M059J (cell line): ENCODE measurements around the gene OSBPL1A. TPM values are rescaled to one million over a fixed set of nuclear protein-coding genes. Genes with fewer than 3 reads are reported as not detected.
A peak's percentile ranks its signal among the peaks of the same experiment; 100 is the strongest.

Experiments used
- DNase-seq: peaks from one replicate; pipeline ENCODE4 v3.0.0-alpha.2; 2012; ENCODE audit warnings: low read depth
- total RNA-seq: library from RNA; depleted of rRNA; stranded (reverse); fragments of >200 nt; shearing (Covaris generic); gene quantifications from 2 replicates; pipeline ENCODE4 v1.2.3, GENCODE V29; 2014; rRNA removed

Gene OSBPL1A
- 19.1 and 26.4 TPM in 2 replicates for total RNA-seq

DNA sequence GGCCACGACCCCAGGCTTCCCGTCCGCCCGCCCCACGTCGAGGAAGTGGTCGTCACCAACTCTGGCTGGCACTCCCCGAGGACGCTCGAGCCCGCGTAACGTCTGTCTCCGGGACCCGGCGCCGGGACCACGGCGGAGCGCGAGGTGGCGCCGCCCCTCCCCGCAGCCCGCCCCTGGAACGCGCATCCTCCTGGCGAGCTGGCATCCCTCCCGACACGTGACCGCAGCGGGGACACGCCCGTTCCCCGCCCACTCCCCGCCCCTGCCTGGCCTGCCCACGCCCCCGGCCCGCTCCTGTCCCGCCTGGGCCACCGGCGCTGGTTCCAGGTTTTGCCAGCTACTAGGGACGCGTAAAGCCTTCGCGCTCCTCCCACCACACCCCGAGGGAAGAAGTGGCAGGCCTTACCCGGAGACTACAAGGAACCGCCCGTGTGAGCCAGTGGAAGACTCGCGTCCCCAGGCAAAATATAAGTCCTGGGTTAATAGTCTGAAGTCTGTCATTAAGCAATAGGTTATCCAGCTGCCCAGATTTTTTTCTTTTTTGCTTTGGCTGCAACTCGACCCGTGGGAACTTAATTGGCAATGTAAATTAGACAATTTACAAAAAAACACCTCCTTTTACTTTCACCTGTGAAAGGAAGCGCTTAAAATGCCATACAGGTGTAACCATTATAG is at the start of gene OSBPL1A:
OSBPL1A (minus strand) TSS at position 131 of the 675 bp plus-strand sequence. CDS start 20,291 bp downstream, outside the sequence.
- DNase-seq = peak; percentile 96

GRCh38 chr18:24446953-24447538 is 49.4 kb upstream of the OSBPL1A start:
- peak; percentile 2 for DNase-seq

DNA sequence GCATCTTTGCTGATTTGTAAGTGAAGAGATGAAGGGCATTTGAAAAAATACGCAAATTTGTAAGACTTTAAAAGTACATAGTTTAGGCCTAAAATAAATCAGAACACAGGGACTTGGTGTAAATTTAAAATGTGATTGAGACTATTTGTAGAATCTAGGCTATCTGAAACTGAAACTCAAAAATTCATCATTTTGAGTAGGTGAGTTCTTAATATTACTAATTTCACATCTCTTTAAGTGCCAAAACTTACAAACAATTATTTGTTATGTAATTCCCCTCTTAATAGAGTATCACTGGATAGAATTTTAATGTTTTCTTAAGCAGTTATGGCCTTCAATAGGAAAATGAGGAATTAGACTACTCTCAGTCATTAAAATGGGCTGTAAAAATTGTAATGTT is 48.8 kb upstream of the OSBPL1A start:
- no peak for DNase-seq

DNA sequence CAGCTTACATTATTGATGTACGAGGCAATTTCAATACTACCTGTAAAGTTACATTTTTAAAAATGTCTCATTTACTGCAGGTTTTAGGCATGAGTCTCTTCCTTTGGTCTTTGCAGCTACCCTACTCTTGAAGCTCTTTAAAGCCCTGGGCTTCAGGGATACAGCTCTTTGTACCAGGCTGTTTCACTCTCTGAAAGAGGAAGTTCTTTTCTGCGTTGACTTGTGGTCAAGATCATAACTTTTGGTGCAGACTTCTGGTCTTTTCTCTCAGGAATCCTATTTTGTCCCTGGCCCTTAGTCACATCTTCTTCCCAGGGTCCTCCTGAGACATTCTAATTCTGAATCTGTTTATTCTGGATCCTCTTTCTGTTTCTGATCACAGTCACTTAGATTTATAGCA is 46.2 kb upstream of the OSBPL1A start:
- no peak for DNase-seq

DNA sequence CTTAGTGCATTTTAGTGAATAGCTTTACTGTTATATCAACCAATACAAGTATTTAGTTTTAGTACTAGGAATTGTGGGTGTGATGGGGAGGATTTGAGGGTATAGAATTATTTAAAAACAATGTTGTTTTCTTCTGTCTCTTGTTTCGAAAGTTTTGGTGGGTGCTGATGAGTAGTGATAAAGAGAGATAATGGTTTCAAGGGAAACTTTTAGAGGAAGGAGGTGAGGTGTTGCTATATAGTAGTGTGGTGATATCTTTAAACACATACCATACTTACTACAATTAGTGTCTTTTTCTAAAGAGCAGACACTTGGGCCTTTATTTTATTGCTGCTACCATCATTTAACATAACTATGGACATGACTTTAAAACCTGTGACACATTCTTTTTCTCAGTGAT is 39.3 kb upstream of the OSBPL1A start:
- no peak for DNase-seq

DNA sequence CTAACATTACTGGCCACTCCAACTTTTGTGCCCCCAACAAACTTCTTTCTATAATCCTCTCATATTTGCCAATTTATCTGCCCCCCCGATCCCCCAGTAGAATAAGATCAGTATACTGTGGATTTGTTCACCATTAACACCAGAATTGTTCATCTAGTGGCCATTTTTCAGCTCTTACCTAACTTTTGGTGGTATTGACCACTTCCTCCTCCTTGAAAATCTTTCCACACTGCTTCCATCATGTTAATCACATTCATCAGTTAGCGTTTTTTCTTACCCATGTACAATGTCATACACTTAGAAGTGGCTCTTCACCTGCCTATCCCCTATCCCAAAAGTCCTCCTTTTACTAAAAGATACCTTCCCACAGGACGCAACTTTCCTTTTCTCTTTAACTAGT is 35.0 kb upstream of the OSBPL1A start:
- DNase-seq = no peak

DNA sequence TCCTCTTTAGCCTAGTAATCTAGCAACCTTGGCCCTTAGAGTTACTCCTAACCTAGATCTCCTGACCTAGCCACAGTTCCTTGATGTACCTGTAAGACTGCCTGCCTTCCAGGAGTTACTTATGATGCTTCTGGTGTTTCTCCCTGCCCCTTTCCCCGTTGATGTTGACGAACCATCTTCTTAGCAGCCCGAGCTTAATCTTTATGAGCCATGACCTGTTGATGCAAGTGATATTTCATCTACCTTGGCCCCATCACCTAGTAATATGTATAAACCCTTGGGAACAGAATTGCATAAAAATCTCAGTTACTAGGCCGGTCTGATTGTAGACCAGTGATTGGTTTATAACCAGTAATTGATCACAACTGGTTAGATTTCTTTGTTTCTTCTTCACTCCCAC is 31.6 kb upstream of the OSBPL1A start:
- DNase-seq = no peak

GRCh38 chr18:24428709-24429108 is 31.1 kb upstream of the OSBPL1A start:
- no peak for DNase-seq

- DNase-seq = peak; percentile 32
These were observed 29.9 kb upstream of the OSBPL1A start for GRCh38 chr18:24427484-24427883.

DNA sequence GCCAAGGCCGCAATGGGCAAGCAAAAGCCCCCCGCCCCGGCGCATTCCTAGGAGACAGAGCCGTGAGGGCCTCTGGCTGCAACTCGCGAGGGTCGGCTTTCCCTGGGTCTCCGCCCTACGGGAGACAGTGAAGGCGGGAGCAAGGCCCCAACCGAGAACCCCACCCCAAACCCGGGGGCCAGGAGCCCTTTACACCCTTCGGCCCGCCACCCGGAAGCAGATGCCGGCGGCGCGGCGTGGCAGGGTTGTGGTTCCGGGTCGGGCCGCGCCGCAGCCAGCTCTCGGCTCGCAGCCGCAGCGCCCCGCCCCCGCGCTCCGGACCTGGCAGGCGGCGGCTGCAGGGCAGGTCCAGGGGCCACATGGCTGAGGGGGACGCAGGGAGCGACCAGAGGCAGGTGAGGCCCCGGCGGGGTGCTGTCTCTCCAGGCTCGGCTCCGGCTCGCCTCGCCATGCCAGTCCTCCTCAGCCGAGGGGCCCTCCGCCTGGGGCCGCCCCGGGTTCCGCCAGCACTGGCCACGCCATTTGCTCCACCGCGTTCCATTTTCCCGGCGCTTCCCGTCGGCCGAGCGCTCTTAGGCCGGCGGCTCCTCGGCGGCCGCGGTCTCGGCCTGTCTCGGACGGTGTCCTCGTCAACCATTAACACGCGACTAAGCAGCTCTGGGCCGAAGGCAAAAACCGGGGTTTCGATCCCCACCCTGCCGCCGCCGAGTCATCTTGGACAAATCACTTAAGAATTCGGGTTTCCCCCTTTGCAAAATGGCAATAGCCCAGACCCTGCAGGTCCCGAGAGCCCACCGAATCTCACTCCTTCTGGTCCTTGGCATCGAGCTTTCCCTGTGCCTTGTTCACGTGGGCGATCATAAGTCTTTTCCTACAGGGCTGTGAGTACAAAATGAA is 29.0 kb upstream of the OSBPL1A start, which contains the start of gene IMPACT:
IMPACT (plus strand) TSS at position 273 of the 897 bp plus-strand sequence; CDS start at position 360, 87 bp downstream.
- peak; percentile 82 for DNase-seq

DNA sequence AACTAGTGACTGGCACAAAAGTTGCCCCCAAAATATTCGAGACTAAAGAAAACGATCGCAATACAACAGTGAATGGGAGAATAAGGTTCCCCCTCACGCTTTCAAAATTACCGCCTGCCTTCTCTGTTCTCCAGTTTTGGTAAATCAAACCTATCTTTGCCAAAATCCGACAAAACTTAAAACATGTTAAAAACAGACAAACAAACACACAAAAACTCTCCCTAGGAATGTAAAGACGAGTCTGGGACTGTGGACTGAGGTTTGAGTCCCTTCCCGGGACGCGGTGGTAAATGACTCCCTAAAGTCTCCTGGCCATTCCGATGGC is 28.4 kb upstream of the OSBPL1A start:
- DNase-seq = no peak

DNA sequence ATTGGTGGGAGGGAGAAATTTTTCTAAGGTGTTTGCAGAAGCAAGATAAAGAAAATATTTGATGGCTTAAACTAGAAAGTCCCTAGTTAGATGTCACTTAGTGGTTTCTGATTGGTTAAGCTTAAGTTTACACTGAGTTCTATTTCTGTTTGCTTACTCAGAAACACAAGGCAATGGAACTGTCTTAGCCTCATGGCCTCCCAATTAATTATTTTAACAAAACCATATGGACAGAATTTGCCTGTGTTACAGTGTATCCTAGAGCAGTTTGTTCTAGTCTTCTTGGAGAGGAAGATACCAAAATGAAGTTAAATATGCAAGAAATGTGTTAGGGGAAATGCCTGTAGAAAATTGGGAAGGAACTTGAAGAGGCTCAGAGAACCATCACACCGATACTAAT is 24.2 kb upstream of the OSBPL1A start:
- DNase-seq = no peak

- DNase-seq = no peak
These were observed 22.9 kb upstream of the OSBPL1A start for GRCh38 chr18:24420551-24420950.

DNA sequence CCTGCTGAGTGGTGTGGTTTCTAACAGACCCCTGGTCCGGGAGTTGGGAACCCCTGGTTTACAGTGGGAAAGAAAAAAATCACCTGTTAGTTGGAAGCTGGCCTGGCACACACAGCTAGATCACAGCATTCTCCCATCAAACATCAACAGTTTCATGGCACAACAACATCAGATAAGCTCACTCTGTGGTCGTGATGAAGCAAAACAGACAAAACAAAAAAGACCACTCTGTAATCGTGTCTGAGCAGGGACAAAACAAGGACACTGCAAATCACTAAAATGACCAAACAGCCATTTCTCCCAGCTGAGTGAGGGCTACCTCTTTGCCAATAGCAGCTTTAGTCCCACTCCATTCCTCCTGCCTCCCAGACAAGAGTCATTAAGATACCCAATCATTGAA is 19.9 kb upstream of the OSBPL1A start:
- DNase-seq = no peak

- no peak for DNase-seq
These were observed 16.9 kb upstream of the OSBPL1A start for GRCh38 chr18:24414349-24415003.

DNA sequence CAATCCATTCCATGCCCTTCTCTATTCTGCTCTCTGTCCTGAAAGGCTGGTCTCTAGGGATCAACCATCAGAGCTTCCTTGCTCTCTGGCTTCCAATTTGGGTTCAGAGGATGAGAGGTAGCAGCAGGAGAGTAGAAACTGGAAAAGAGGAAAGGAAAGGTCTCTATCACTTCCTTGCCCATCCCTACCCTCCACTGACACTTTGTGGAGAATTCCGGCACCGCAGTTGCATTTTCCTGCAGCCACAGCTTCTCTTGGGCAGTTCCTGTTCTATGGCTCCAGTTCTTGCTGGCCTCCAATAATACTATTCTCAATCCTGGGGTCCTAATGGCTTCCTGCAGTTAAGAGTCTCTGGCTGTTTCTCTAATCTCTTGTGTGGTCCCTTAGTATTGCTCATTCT is 15.5 kb upstream of the OSBPL1A start:
- peak; percentile 32 for DNase-seq

GRCh38 chr18:24408496-24408895 is 10.9 kb upstream of the OSBPL1A start:
- no peak for DNase-seq

- DNase-seq = no peak
These were observed 7.0 kb upstream of the OSBPL1A start for GRCh38 chr18:24404591-24404990.

GRCh38 chr18:24403076-24403475 is 5.5 kb upstream of the OSBPL1A start:
- no peak for DNase-seq

DNA sequence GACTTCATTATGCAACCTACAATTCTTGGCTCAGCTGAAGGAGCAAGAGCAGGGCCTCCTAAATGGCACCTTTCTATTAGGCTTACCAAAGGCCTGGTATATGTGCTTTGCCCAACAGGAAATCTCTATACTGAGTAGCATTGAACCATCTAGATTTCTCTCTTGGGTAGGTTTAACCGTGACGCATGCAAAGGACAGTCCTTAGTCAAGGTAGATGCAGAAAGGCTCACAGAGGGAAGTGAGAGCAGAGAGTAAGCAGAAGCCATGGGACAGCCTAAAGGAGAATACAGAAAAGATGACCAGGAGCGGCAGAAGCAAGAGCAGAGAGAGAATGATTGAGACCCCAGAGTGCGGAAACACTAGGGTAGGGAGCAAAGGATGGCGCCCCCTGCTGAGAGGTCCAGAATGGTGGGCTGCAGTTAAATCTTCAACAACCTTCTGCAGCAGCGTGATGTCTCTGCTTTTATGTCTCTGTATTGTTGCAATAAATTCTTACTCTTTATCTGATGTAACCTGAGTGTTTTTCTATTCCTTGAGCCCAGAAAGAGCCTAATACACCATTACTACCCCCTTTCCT is 4.7 kb upstream of the OSBPL1A start:
- DNase-seq = no peak

- peak; percentile 49 for DNase-seq
These were observed 3.0 kb upstream of the OSBPL1A start for GRCh38 chr18:24400587-24400986.

- DNase-seq = peak; percentile 83
These were observed 916 bp upstream of the OSBPL1A start for GRCh38 chr18:24398540-24398939.
